ENCODE data around the gene SEPTIN2.
"Not testable (repeated sequence)": the region's sequence is repeated elsewhere in the genome, so short reads cannot be mapped to it uniquely, and the experiment has no call there.

SEPTIN2 gene

GRCh38 chr2:241315093-241315878, 439 bp upstream of the SEPTIN2 start, which contains the start of gene HDLBP:
TSS of gene HDLBP (minus strand) at chr2:241315672. CDS start at chr2:241266869, 48,803 bp downstream.
- DNase-seq: peak; percentile 94

GRCh38 chr2:241316825-241317224, 1.1 kb downstream of the SEPTIN2 start:
- DNase-seq: no peak

- no peak for DNase-seq
Observed at GRCh38 chr2:241317391-241317790, 1.7 kb downstream of the SEPTIN2 start.

- DNase-seq: not testable (repeated sequence)
Observed at GRCh38 chr2:241318830-241319229, 3.1 kb downstream of the SEPTIN2 start.

DNA sequence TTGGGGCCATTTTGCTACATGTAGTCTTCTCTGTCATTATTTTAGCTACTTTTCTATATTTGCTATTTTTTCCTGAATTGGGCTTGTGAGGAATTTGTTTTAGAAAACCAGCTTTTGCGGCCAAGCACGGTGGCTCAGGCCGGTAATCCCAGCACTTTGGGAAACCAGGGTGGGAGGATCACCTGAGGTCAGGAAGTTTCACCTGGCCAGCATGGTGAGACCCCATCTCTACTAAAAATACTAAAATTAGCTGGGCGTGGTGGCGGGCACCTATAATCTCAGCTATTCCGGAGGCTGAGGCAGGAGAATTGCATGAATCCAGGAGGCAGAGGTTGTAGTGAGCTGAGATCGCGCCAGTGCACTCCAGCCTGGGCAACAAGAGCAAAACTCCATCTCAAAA, 4.7 kb downstream of the SEPTIN2 start:
- DNase-seq: no peak

DNA sequence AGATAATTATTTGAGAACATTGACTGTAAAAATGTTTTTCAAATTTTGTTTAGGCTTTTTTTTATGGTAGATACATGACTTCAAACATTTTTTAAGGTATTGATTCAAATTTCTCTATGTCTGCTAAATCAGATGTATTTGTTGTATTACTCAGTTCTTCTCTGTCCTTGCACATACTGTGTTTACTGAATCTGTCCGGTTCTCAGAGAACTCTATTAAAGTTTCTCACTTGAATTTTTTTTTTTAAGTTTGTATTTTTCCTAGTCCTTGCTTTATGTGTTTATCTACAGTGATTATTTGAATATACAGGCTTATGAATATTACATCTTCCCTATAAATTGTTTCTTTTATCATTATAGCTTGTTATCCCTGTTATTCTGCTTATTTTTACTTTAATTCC, 5.3 kb downstream of the SEPTIN2 start:
- DNase-seq: no peak

DNA sequence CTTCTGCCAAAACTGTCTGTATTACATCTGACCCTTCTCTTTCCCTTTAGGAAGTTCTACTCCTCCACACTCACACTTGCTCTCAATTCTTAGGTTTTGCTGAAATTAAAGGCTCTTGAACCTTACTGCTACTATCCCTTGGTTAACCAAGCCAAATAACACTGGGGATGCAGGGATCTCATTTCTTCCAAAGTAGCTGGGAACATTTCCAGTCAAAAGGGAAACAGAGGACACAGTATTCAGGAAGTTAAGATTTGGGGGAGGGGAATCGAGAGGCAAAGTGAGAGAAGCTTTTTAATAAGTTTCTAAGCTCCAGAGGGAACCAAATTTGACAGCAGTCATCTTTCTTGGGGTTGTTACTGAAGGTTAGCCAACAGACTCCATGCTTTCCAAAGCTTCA, 6.2 kb downstream of the SEPTIN2 start:
- DNase-seq: no peak

- no peak for DNase-seq
Observed at GRCh38 chr2:241323778-241324177, 8.1 kb downstream of the SEPTIN2 start.

DNA sequence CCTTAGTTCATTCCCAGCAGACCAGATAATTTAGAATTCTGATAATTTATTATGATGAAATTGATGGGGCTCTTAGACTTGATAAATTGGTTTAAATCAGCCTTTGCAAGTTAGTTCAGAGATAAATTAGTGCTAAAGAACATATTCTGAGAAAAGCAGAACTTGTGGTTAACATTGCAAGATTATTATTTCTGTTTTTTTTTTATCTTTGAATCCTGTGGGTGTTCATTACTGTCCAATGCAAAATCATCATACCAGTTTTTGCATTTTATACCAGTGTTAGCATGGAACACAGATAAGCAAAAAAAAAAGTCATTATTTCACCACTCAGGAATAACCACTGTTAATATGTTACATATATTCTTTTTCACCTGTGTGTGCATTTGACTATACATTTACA, 9.1 kb downstream of the SEPTIN2 start:
- DNase-seq: no peak

GRCh38 chr2:241325257-241325656, 9.5 kb downstream of the SEPTIN2 start:
- no peak for DNase-seq

- DNase-seq: no peak
Observed at GRCh38 chr2:241329669-241330615, 14.2 kb downstream of the SEPTIN2 start.

DNA sequence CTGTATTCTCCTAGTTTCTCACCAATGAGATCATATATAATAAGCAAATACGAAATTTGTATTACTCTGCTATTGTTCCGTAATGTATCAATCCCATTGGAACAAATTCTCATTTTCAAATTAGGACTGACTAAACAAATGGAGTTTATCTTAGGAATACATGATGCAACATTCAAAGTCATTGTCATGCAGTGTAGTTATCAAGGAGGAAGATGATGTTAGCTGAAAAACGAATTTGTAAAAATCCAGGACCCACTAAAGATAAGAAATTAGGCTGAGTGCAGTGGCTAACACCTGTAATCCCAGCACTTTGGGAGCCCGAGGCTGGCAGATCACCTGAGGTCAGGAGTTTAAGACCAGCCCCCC, 14.9 kb downstream of the SEPTIN2 start:
- DNase-seq: no peak

GRCh38 chr2:241334813-241335212, 19.1 kb downstream of the SEPTIN2 start:
- DNase-seq: no peak

DNA sequence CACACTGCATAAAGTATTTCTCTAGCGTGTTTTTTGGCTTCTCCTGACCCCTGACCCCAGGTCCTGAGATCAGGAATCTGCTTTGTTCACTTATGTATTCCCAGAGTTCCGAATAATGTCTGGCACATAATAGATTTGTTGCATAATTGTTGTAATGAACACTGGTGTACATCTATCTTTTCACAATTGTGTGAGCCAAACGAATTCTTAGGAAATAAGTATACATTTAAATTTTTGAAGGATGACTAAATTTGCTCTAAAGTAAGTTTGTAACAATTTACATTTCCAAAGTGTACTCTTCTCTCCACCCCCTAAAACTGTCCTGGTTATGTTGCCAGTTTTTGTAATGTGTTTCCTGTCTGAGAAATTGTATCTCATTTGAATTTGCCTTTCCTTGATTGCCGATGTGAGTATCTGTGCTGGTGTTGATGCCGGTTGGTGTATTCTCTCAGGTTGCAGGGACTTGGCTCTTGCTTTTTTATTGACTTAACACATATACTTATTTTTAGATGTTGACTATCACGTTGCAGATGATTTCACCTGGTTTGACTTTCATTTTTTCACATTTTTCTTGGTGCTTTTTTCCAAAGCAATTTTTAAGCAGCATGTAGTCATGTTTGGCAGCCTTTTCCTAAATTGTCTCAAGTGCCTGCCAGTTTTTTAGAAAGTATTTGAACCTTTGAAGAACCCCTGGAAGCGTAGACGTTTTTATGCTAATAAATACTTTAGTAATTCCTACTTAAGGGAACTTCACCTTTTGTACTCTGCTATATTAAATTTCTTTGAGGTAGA, 24.3 kb downstream of the SEPTIN2 start:
- DNase-seq: no peak

DNA sequence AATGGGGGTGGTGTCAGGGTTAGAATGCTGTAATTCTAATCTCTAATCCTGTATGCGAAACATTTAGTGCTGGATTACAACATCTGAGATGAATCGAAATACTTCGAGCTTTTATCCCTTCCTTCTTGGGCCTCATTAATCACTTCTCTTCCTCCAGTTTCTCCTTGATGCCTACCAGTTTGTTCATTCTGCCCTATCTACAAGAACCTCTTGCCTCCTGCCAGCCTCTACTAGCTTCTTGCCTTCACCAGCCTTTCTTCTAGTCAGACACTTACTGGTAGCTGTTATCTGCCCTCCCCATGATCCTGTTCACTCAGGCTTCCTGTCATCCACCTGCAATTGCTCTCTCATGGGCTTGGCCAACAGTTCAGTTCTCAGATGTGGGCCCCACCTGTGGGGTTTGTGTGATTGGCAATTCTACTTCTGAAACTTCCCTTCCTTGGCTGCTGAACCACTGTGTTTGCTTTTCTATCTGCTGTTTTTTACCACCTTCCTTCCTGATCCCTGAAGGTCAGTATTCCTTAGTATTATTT, 25.0 kb downstream of the SEPTIN2 start:
- DNase-seq: no peak

- no peak for DNase-seq
Observed at GRCh38 chr2:241344925-241345651, 29.4 kb downstream of the SEPTIN2 start.

- no peak for DNase-seq
Observed at GRCh38 chr2:241349941-241350340, 34.2 kb downstream of the SEPTIN2 start.

- DNase-seq: no peak
Observed at GRCh38 chr2:241350530-241350877, 34.8 kb downstream of the SEPTIN2 start.

DNA sequence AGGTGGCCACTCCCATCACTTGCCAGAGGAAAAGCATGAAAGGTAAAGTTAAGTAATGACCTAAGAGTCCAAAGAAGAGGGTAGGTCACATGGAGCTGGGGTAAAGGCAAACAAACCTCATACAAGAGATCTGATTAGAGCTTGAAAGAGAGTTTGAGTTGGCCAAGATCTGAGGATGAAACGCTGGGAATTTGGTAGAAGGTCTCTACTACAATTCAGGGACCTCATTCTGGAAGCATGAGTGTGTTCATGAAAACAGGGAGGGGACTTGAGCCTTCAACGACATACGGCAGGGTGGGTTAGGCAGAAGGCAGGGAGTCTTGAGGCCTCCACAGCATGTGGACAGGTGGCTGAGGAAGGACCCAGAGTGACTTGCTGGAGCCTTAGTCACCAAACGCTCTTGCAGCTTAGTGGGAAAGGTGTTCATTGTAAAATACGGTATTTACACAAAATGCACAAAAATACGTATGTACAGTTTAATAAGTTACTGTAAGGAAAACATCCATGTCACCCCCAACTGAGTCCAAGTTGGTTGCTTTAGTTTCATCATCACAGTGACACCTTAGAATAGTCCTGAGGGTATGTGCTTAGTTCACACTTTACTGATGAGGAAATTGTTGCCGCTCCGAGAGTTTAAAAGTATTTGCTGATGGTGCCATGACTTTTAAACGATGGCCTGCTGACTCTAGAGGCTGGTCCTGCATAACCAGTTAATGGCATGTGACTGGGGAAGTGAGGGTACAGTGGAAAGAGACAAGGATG, 35.3 kb downstream of the SEPTIN2 start:
- no peak for DNase-seq

DNA sequence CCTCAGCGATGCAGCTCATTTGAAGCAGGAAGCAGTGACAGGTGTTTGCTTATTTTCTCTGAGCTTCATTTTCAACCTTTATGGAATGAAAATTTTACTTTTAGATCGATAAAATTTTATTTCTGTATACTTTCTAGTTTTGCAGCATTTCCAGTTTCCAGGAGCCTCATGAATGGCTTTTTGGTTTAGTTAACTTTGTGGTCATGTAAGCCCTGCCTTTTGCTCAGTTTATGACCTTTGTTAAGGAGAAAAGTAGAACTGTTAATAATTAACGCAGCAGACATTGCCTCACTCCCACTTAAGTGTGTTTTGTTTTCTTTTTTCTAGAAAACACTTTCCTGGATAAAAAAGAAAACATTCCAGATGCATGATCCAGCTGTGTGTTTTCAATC, 35.9 kb downstream of the SEPTIN2 start:
- DNase-seq: no peak

DNA sequence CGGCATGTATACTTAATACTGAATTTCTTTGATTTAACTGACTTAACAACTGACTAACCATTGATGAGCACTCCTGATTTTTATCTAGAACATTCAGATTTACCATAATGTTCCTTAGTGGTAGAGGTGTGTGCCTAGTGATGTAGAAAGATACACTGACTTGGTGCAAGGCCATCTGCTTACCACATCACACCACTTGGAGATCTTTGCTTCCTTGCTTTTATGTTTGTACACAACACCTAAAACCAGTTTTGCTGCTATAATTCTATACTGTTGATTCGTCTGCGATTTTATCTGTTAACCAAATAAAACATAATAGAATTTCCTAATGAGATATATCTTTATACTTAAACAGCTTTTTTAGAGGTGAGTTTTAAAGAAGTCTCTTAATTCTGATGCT, 36.5 kb downstream of the SEPTIN2 start:
- DNase-seq: no peak
